GM21515 (cell line): ENCODE data around the gene SCAMP2.

Experiments used
- ATAC-seq: cut with Tn5 transposase; IDR thresholded peaks from one replicate; pipeline ENCODE4 v1.9.1; 2021; ENCODE audit not compliant: unreplicated experiment

The SCAMP2 gene

DNA sequence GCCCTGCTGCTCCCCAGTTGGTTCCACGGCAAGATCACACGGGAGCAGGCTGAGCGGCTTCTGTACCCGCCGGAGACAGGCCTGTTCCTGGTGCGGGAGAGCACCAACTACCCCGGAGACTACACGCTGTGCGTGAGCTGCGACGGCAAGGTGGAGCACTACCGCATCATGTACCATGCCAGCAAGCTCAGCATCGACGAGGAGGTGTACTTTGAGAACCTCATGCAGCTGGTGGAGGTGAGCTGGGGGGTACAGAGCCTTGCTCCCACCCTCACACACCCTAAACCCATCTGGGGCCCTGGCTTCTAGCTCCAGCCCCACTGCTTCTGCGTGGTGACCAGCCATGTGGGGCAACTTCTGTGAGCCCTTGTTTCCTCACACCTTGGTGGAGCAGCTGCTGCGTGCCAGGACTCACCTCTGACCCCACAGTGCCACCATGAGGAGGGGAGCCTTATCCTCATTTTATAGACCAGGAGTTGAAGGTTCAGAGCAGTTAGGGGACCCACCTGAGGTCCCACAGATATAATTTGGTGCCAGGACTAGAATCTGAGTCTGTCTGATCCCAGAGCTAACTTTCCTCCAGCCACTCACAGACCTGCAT, 73.8 kb downstream of the SCAMP2 start:
- no peak for ATAC-seq

DNA sequence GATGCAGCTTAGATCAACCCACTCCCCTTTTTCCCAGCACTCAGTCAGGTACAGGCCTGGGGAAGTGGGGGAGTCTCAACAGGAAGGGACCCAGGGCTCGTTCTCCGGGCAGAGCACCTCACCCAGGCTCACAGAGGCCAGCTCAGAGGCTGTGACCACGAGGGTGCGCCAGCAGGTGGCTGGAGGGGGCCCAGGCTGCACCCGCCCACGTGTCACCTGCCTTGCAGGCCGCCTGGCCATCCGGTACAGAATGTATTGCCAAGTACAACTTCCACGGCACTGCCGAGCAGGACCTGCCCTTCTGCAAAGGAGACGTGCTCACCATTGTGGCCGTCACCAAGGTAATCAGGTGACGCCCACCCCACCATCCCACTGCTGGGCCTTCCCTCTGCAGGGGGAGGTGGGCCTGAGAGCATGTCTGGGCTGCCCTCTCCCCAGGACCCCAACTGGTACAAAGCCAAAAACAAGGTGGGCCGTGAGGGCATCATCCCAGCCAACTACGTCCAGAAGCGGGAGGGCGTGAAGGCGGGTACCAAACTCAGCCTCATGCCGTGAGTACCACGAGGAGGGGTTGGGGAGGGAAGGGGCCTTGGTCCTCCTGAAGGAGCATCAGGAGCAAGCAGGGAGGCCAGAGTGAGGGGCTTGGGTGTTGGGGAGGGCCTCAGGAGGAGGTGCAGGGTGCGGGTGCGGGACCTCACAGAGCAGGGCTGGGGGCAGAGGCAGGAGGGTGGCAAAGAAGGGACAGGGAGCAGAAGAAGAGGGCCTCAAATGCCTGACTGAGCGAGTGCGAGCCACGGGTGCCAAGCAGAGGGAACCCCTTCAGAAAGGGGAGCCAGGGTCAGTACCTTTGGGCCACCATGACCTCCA, 74.5 kb downstream of the SCAMP2 start:
- no peak for ATAC-seq

DNA sequence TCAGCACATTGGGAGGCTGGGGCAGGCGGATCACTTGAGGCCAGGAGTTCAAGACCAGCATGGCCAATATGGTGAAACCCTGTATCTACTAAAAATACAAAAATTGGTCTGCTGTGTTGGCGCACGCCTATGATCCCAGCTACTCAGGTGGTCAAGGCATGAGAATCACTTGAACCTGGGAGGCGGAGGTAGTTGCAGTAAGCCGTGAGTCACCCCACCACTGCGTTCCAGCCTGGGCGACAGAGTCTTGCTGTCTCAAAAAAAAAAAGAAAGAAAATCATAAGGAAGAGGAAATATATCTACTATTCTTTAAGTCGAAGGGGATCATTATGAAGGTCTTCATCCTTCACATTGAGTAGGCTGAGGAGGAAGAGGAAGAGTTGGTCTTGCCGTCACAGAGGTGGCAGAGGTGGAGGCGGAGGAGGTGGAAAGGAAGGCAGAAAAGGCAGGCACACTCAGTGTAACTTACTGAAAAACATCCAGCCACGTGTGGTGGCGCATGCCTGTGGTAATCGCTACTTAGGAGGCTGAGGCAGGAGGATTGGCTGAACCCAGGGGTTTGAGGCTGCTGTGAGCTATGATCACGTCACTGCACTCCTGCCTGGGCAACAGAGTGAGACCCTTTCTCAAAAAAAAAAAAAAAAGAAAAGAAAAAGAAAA, 77.1 kb downstream of the SCAMP2 start:
- ATAC-seq: no peak

DNA sequence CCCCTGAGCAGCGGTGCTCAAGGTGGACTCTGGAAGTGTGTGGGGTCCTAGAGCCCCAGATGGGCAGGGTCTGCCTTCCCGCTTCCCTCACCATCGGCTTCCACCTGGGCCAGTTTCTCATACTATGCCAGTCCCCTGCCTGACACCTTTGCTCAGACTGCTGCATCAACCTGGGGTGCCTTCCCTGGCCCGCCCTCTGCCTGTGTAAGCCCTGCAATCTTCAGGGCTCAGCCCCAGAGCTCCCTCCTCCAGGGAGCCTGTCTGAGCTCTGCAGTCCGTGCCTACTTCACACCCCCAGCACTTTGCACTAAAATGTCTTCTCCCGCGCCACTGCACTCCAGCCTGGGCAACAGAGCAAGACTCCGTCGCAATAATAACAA, 78.2 kb downstream of the SCAMP2 start:
- no peak for ATAC-seq

DNA sequence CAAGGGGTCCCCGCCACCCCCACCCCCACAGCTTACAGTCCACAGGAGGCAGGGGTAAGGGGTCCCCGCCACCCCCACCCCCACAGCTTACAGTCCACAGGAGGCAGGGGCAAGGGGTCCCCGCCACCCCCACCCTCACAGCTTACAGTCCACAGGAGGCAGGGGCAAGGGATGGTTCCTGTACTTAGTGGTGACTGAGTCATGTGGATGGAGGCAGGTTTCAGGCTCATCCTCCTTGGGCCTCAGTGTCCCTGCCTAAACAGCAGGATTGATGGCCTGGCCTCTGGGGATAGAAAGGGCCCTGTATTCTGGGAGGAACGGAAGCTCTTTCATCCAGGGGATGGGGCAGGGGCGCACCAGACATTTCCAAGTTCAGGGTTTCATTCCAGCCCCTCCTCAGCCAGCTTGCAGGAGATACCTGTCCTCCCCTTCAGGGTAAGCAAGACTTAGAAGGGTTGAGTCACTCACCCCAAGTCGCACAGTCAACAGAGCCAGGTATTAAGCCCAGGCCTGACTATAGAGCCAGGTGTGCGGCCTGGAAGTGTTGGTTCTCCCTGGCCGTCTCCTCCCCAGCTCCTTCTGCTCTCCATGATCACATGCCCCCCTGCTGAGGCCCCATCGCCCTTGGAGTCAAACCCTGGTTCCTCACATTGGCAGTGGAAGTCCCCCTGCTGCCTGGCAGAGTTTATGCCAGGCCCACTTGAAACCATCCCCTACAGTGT, 78.8 kb downstream of the SCAMP2 start:
- ATAC-seq: no peak
